ENCODE results near the gene PNLIP. TPM values are rescaled to one million over a fixed set of nuclear protein-coding genes. Genes with fewer than 3 reads are reported as not detected.

PNLIP gene
- total RNA-seq, 4 donors from 2014 or later: not detected

DNA sequence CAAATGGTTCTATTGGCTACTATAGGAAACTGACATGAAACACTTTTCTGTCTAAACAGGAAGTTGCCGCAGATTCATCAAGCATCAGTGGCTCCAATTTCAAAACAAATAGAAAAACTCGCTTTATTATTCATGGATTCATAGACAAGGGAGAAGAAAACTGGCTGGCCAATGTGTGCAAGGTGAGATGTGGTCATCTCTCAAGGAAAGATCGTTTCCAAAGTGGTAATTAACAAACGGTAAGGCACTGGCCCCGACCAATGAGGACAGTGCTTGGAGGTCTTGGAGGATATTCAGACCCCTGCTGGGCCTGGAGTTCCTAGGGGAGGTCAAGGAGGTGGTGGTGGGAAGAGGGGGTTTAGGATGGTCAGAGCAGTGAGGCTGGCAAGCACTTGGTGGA is 2.6 kb downstream of the PNLIP start:
- TF ChIP-seq, protein P1, sequence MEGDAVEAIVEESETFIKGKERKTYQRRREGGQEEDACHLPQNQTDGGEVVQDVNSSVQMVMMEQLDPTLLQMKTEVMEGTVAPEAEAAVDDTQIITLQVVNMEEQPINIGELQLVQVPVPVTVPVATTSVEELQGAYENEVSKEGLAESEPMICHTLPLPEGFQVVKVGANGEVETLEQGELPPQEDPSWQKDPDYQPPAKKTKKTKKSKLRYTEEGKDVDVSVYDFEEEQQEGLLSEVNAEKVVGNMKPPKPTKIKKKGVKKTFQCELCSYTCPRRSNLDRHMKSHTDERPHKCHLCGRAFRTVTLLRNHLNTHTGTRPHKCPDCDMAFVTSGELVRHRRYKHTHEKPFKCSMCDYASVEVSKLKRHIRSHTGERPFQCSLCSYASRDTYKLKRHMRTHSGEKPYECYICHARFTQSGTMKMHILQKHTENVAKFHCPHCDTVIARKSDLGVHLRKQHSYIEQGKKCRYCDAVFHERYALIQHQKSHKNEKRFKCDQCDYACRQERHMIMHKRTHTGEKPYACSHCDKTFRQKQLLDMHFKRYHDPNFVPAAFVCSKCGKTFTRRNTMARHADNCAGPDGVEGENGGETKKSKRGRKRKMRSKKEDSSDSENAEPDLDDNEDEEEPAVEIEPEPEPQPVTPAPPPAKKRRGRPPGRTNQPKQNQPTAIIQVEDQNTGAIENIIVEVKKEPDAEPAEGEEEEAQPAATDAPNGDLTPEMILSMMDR (IDR thresholded peaks at IDR 0.05; ENCODE audit: low read depth): no peak

DNA sequence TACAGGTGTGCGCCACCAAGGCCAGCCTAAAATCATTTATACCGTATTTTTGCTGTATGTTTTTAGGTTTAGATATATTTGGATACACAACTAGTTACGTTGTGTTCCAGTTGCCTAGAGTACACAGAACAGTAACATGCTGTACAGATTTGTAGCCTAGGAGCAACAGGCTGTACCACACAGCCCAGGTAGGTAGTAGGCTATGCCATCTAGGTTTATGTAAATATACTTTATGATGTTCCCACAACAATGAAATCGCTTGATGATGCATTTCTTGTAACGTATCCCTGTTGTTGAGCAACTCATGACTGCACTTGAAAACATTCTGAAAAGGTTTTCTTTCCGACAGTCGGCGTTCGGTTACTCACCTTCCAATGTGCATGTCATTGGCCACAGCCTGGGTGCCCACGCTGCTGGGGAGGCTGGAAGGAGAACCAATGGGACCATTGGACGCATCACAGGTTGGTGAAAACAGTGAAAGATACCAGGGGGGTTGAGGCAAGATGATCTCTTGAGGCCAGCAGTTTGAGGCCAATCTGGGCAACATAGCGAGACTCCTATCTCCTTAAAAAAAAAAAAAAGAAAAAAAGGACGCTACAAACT is 7.7 kb downstream of the PNLIP start:
- TF ChIP-seq, protein P1 (IDR thresholded peaks at IDR 0.05; ENCODE audit: low read depth): no peak

DNA sequence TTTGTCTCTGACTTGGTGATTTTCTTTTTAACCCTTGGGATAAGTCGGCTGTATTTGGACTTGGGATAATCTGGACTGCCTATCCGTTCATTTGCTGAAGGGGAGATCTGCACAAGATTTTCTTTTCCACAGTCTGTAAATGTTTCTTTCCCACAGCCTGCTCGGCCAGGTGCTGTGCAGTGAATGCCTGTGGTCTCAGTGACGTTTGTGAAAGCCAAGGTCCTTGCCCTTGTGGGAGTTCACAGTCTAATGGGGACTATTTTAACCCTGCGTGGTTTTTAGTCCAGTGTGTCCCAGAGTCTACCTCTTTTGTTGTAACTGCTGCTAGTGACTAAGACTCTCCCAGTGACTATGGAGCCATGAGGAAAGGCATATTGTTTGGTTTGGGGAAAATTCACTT is 8.9 kb downstream of the PNLIP start:
- TF ChIP-seq, protein P1 (IDR thresholded peaks at IDR 0.05; ENCODE audit: low read depth): no peak

DNA sequence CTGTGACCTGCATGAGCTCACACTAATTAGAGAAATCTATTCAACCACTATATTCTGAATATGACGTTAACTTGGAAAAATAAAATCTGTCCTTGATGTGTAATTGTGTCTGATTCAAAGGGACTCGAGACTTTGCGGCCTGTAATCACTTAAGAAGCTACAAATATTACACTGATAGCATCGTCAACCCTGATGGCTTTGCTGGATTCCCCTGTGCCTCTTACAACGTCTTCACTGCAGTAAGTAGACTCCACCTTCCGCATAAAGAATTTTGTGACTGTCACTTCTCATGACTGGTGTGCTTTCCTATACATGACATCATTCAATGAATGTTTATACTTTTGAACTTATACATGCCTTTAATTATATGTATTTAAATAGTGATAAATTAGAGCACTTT is 10.1 kb downstream of the PNLIP start:
- TF ChIP-seq, protein P1 (IDR thresholded peaks at IDR 0.05; ENCODE audit: low read depth): no peak

DNA sequence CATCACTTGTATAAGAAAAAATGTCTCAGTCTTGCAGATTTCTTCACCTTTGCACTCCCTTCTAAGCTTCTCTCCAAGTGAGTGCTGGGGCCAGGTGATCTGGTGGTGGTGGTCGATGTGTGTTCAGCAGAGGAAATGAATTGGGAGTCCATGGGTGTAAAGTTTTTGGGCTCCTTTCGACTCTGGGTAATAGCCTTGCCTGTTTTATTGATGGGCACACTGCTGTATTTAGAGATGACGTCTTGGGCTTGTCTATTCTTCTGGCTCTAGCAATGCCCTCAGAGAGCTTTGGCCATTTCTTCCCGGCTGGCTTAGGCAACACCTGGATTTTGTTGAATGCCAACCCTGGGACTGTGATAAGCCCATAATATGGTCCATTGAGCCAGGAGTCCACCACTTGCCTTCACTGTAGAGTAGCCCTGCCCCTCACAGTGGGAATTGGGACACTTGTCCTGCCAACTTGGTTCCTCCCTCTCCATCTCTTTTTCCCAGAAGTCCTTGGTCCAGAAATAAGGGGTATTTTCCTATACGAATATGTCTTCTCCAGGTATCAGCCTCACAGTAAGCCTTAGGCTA is 11.7 kb downstream of the PNLIP start:
- TF ChIP-seq, protein P1 (IDR thresholded peaks at IDR 0.05; ENCODE audit: low read depth): no peak

DNA sequence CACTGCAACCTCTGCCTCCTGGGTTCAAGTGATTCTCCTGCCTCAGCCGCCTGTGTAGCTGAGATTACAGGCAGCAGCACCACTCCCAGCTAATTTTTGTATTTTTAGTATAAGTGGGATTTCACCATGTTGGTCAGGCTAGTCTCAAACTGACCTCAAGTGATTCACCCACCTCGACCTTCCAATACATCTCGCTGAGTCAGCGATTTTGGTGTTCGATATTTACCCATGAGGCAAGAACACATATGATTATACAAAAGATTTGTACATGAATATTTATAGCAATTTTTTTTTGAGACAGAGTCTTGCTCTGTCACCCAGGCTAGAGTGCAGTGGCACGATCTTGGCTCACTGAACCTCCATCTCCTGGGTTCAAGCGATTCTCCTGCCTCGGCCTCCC is 19.8 kb downstream of the PNLIP start:
- TF ChIP-seq, protein P1 (IDR thresholded peaks at IDR 0.05; ENCODE audit: low read depth): no peak

DNA sequence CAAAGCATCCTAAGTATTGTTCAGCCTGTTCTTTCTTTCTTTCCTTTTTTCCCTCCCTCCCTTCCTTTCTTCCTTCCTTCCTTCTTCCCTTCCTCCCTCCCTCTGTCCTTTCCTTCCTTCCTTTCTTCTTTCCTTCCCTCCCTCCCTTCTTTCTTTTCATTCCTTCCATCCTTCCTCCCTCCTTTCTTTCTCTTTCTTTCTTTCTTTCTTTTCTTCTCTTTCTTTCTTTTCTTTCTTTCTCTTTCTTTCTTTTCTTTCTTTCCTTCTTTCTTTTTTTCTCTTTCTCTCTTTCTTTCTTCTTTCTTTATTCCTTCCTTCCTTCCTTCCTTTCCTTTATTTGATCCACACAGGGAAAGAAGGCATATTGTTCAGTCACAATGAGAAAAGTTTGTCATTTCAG is 21.2 kb downstream of the PNLIP start:
- TF ChIP-seq, protein P1 (IDR thresholded peaks at IDR 0.05; ENCODE audit: low read depth): no peak

All from subcutaneous adipose tissue (tissue), 4 donors.